HepG2 (cell line): ENCODE measurements around the gene AMZ1. TPM values are rescaled to one million over a fixed set of nuclear protein-coding genes. Genes with fewer than 3 reads are reported as not detected.

Experiments
- ATAC-seq: fragments of 200-7000 bp; cut with Tn5 transposase; 3 replicates; pipeline ENCODE4 v1.9.1; 2020; ENCODE audit warnings: mild to moderate bottlenecking, moderate library complexity
- BruUV-seq: library from RNA; stranded (reverse); fragments of 400-500 nt; replicated peaks from 2 replicates; lab custom pipeline; 2021; lab: Mats Ljungman, UMichigan
- CTCF ChIA-PET: fragments of 300-600 bp; formaldehyde crosslinking; extraction: SDS; loops from one replicate; lab custom pipeline; 2021; ENCODE audit warnings: low total read pairs, inconsistent platforms, low intra/inter-chr PET ratio; lab: Yijun Ruan, JAX
- POLR2A ChIA-PET: fragments of 350-600 bp; sonication (Branson Sonifier 250); formaldehyde crosslinking; loops from one replicate; lab custom pipeline; 2020; ENCODE audit warnings: antibody characterized with exemption, inconsistent platforms; lab: Yijun Ruan, JAX
- DNase-seq: peaks from one replicate; pipeline ENCODE4 v3.0.0-alpha.2; 2015; ENCODE audit warnings: low spot score
- FAIRE-seq: peaks from 3 replicates; lab custom pipeline; 2011; peaks lifted over from hg19 to GRCh38; lab: Jason Lieb, UNC
- H2AFZ ChIP-seq: one replicate; pipeline ENCODE4 v1.6.1; 2011; ENCODE audit warnings: low read length, inconsistent platforms
- H3K27ac ChIP-seq: fragments of 300-600 bp; 3 replicates; pipeline ENCODE4 v1.8.0; 2011; ENCODE audit warnings: mixed run types, mild to moderate bottlenecking, mixed read lengths, low read length, inconsistent platforms; ENCODE audit not compliant: insufficient read depth; ENCODE audit errors: extremely low read length
- H3K27me3 ChIP-seq, 2 experiments: fragments of 200-600 bp in 1 of 2; 2 replicates in 1 of 2; 3 replicates in 1 of 2; pipeline versions ENCODE4 v1.6.0 to v1.8.0; 2011; ENCODE audit warnings: low read length in 2 of 2, mild to moderate bottlenecking in 2 of 2, moderate library complexity in 2 of 2, inconsistent platforms in 1 of 2; ENCODE audit not compliant: insufficient read depth in 2 of 2, control insufficient read depth in 1 of 2
- H3K36me3 ChIP-seq, 2 experiments: fragments of 200-600 bp in 1 of 2; replicated peaks in 1 of 2; 2 replicates in 1 of 2; 3 replicates in 1 of 2; pipeline versions ENCODE4 v1.5.1 to v1.8.0; 2011; ENCODE audit warnings: low read length in 2 of 2, inconsistent platforms in 1 of 2; ENCODE audit not compliant: insufficient read depth in 2 of 2, control insufficient read depth in 1 of 2
- H3K4me1 ChIP-seq: 2 replicates; pipeline ENCODE4 v1.5.1; 2012; ENCODE audit warnings: low read length, inconsistent platforms; ENCODE audit not compliant: insufficient read depth
- H3K4me2 ChIP-seq: 2 replicates; pipeline ENCODE4 v1.6.0; 2011; ENCODE audit warnings: low read depth, low read length, inconsistent platforms
- H3K4me3 ChIP-seq, 3 experiments: fragments of 200-600 bp in 1 of 3; sonication (generic), shearing (Covaris generic) in 1 of 3; replicated peaks in 1 of 3; 2 replicates each; pipeline ENCODE4 v1.5.1; 2011 to 2016; ENCODE audit warnings: low read length in 3 of 3, inconsistent platforms in 2 of 3, low read depth in 2 of 3, mild to moderate bottlenecking in 2 of 3, control low read depth in 1 of 3, mixed read lengths in 1 of 3; ENCODE audit not compliant: insufficient read depth in 1 of 3
- H3K79me2 ChIP-seq: one replicate; pipeline ENCODE4 v1.6.1; 2011; ENCODE audit warnings: low read length, inconsistent platforms; ENCODE audit not compliant: insufficient read depth
- H3K9ac ChIP-seq: 2 replicates; pipeline ENCODE4 v1.6.0; 2011; ENCODE audit warnings: mild to moderate bottlenecking, low read depth, low read length, inconsistent platforms; ENCODE audit not compliant: insufficient read depth
- H3K9me3 ChIP-seq: 2 replicates; pipeline ENCODE4 v1.5.1; 2012; ENCODE audit warnings: mild to moderate bottlenecking, low read length
- H4K20me1 ChIP-seq: 2 replicates; pipeline ENCODE4 v1.6.0; 2011; ENCODE audit warnings: inconsistent platforms, mild to moderate bottlenecking, low read length, moderate library complexity; ENCODE audit not compliant: insufficient read depth
- AGO1 ChIP-seq: fragments of 200-400 bp; formaldehyde crosslinking; IDR thresholded peaks from 2 replicates; pipeline ENCODE4 v1.6.1; 2017; ENCODE audit warnings: mild to moderate bottlenecking, low read depth, low read length, moderate library complexity; ENCODE audit not compliant: poor library complexity, severe bottlenecking
- AKAP8 ChIP-seq: sonication (generic); formaldehyde crosslinking; IDR thresholded peaks from 2 replicates; pipeline ENCODE4 v1.5.1; 2020; ENCODE audit warnings: mild to moderate bottlenecking, missing genetic modification reagents
- CBX2 ChIP-seq, 2 experiments: fragments of 200-600 bp in 1 of 2; sonication (generic); formaldehyde crosslinking in 1 of 2; IDR thresholded peaks; 2 replicates each; pipeline versions ENCODE4 v1.7.0 to v1.8.1; 2018 to 2022; ENCODE audit warnings: low read depth in 2 of 2, low read length in 1 of 2, mild to moderate bottlenecking in 1 of 2, missing genetic modification reagents in 1 of 2
- JUN ChIP-seq: sonication (generic); formaldehyde crosslinking; IDR thresholded peaks from 2 replicates; pipeline ENCODE4 v1.4.0; 2020; ENCODE audit warnings: mild to moderate bottlenecking, missing genetic modification reagents
- MBNL3 ChIP-seq: fragments of 250-450 bp; sonication (Bioruptor Pico); conservative IDR thresholded peaks from 2 replicates; pipeline ENCODE4 v1.8.0; 2022; ENCODE audit warnings: mild to moderate bottlenecking, inconsistent platforms
- MED8 ChIP-seq: sonication (generic); formaldehyde crosslinking; IDR thresholded peaks from 2 replicates; pipeline ENCODE4 v1.8.1; 2023; ENCODE audit warnings: mild to moderate bottlenecking, missing genetic modification reagents; ENCODE audit not compliant: insufficient replicate concordance
- ZFX ChIP-seq: sonication (generic); formaldehyde crosslinking; IDR thresholded peaks from 2 replicates; pipeline ENCODE4 v1.4.0; 2020; ENCODE audit warnings: mild to moderate bottlenecking, low read depth, missing genetic modification reagents, moderate library complexity
- ZNF451 ChIP-seq: sonication (generic); formaldehyde crosslinking; IDR thresholded peaks from 2 replicates; pipeline ENCODE4 v1.5.0; 2020; ENCODE audit warnings: mild to moderate bottlenecking, missing genetic modification reagents
- ZNF749 ChIP-seq: sonication (generic); formaldehyde crosslinking; IDR thresholded peaks from 2 replicates; pipeline ENCODE4 v1.8.0; 2022; ENCODE audit warnings: mild to moderate bottlenecking, missing genetic modification reagents, moderate library complexity, borderline replicate concordance
- WGBS: methylation state at CpG from one replicate; pipeline ENCODE4 v1.1.6; 2017; ENCODE audit warnings: low lambda C conversion rate; 5-methylcytosine and 5-hydroxymethylcytosine counted together
- in situ Hi-C: cut with HindIII; loops from 2 replicates; pipeline ENCODE4 v1.10.0; 2017; ENCODE audit warnings: low pct_unique_long_range_greater_than_20kb; ENCODE audit not compliant: extremely low pct_ligation_motif_present
- intact Hi-C: fragments of 100-400 bp; cut with micrococcal nuclease; formaldehyde crosslinking; loops from one replicate; pipeline ENCODE4 v1.10.0; 2022; ENCODE audit not compliant: unreplicated experiment
- polyA plus RNA-seq, 8 experiments: library from polyadenylated mRNA; depleted of rRNA in 3 of 8; stranded (reverse) in 7 of 8; unstranded in 1 of 8; fragments of >200 nt; fragmentation: Illumina TruSeq in 4 of 8; extraction: Trizol in 4 of 8; gene quantifications; 2 replicates each; pipeline versions ENCODE4 v1.2.1 to v1.2.3, GENCODE V29; 2011 to 2016; ENCODE audit warnings: low read depth in 4 of 8, missing spikeins in 1 of 8, mixed read lengths in 1 of 8; ENCODE audit not compliant: insufficient read depth in 1 of 8
- total RNA-seq, 5 experiments: library from RNA; depleted of rRNA; stranded (reverse); fragments of >200 nt; fragmentation: Illumina TruSeq; extraction: Trizol; gene quantifications; 2 replicates each; pipeline ENCODE4 v1.2.3, GENCODE V29; 2016; ENCODE audit warnings: low read depth in 1 of 5

Gene AMZ1
- total and polyA plus RNA-seq, 2 of the 13 experiments (the other 11 are each of a cell fraction or from before 2014, with no cell fraction given): 0.03 TPM; not detected in 1

DNA sequence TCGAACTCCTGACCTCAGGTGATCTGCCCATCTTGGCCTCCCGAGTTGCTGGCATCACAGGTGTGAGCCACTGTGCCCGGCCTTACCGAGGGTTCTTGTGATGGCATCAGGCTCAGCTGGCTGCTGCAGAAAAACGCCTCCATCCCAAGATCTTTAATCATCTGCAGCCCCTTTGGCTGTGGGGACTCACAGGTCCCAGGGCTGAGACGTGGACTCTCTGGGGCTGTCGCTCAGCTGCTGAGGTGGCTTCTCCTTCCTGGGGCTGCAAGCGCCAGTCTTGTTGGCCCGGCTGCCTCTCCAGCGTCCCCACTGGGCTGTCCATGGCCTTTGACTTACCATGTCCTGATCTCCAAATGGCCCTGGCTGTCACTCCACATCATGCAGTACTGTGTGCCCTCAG lies 20.0 kb downstream of the AMZ1 start (continued):
- TF ChIP-seq ZNF451: no peak
- TF ChIP-seq ZNF749 (CRISPR knock-in tag): no peak
- no peak for TF ChIP-seq AGO1

GRCh38 chr7:2708547-2709310 lies 20.7 kb downstream of the AMZ1 start:
- ATAC-seq (peak; percentile 1; the same call in 1 of the 3 replicates), FAIRE-seq (no peak), DNase-seq (no peak)
- Histone ChIP-seq H3K9ac (no peak overlapping the region), H3K4me2 (peak overlapping the region; percentile 72; the same call in 1 of the 2 replicates), H3K4me3 (no peak overlapping the region), H3K4me1 (peaks cover 28% of the 10 kb centered on the region), H4K20me1 (no peaks in the 10 kb centered on the region; the same call in 1 of the 2 replicates), H3K79me2 (no peaks in the 10 kb centered on the region), H3K36me3 (no peaks in the 10 kb centered on the region), H3K27me3 (peaks cover 2 to 18% of the 10 kb centered on the region in 2 experiments; a peak in 3 of 5 replicates), H3K27ac (no peak overlapping the region), H3K9me3 (no peaks in the 10 kb centered on the region), H2AFZ (no peak overlapping the region)
- ChIA-PET CTCF (interaction anchor here (1.2 to 2.2 kb wide), 2 partner anchors 37 to 141 kb away, joined by 5 to 15 read pairs; no protein-coding TSS in a partner anchor), POLR2A (interaction anchor here (1.0 kb wide), 1 partner anchor 18 kb away, joined by 3 read pairs; no protein-coding TSS in a partner anchor)
- BruUV-seq: no TSS peak
- in situ Hi-C loops: loop anchor here (5.0 kb wide), 1 partner anchor 41 kb away; no protein-coding TSS in a partner anchor
- intact Hi-C loops: loop anchor here (2.0 kb wide), 1 partner anchor 38 kb away; no protein-coding TSS in a partner anchor
- TF ChIP-seq AKAP8: 0 out of 2 replicates have a peak, but pooled peaks have one; percentile 5
- peak; percentile 0 for TF ChIP-seq MED8 (CRISPR knock-in tag)
- TF ChIP-seq CBX2 (IDR thresholded peaks at IDR 0.05; ENCODE audit: low read depth, low read length): no peak
- no peak for TF ChIP-seq CBX2 (CRISPR knock-in tag; IDR thresholded peaks at IDR 0.05; ENCODE audit: low read depth)
- no peak for TF ChIP-seq ZFX (CRISPR knock-in tag)
- TF ChIP-seq MBNL3 (CRISPR knock-in tag): no peak
- TF ChIP-seq JUN (CRISPR knock-in tag): no peak
- 63% methylated on average over 4 of the region's 20 CpGs for WGBS
